ENCODE results near the gene NLGN1. TPM values are rescaled to one million over a fixed set of nuclear protein-coding genes. Genes with fewer than 3 reads are reported as not detected.

The NLGN1 gene
- total RNA-seq, 2 donors from 2014 or later: not detected

DNA sequence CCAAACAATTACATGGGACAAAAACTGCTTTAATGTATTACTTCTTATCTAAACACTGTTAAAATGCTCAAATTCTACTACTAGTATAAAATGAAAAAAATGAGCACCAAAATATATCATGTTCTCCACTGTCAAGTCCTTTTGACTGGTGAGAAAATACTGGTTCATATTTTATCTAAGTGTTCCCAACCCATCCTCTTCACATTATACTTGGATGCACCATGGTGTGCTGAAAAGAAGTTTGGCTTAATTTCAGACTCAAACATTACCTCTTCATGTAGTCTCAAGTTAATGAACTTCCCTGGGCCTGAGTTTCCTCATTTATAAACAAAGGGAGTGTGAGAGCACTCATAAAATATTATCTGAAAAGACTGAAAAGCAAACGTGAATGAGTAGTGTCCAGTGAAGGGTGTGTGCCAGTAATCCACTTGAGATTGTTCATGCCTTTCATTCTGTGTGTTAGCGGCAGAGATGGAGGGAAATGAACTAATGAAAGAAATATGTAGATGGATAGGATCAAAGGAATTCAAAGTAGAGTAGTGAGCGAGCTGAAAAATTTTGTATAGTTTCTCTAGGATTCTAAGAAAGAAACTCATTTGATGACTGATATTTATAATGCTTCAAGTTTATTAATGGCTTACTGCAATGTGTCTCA is 263.2 kb downstream of the NLGN1 start:
- H3K4me1 Mint-ChIP-seq: no peaks in the 10 kb centered on the region
- no peak overlapping the region for H3K27ac Mint-ChIP-seq
- H3K27me3 Mint-ChIP-seq: no peaks in the 10 kb centered on the region
- no peak overlapping the region for H3K4me3 Mint-ChIP-seq
- H3K36me3 Mint-ChIP-seq (ENCODE audit: low read depth): no peaks in the 10 kb centered on the region
- ATAC-seq (replicated peaks): no peak
- H3K9me3 Mint-ChIP-seq: no peaks in the 10 kb centered on the region

DNA sequence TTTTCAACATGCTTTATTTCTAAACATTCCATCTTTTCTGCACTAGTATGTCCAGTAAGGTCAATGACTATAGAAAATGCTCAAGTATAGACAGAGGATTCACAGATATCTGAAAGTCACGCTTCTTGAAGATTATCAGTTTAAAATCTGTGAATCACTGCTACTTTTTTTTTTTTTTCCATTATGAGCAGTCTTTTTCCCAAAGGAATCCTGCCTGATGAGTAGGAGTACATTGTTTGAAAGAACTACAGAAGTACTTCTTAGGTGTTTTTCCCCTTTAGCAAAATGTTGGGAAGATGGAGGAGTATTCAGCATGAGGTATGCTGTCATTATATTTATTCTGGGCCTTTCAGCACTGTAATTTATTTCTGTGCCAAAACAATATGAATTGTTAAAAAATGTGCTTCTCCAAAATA is 266.2 kb downstream of the NLGN1 start:
- no peaks in the 10 kb centered on the region for H3K27me3 Mint-ChIP-seq
- H3K9me3 Mint-ChIP-seq: no peaks in the 10 kb centered on the region
- no peak overlapping the region for H3K27ac Mint-ChIP-seq
- no peak for ATAC-seq (replicated peaks)
- H3K4me3 Mint-ChIP-seq: no peak overlapping the region
- H3K36me3 Mint-ChIP-seq (ENCODE audit: low read depth): no peaks in the 10 kb centered on the region
- H3K4me1 Mint-ChIP-seq: no peaks in the 10 kb centered on the region

DNA sequence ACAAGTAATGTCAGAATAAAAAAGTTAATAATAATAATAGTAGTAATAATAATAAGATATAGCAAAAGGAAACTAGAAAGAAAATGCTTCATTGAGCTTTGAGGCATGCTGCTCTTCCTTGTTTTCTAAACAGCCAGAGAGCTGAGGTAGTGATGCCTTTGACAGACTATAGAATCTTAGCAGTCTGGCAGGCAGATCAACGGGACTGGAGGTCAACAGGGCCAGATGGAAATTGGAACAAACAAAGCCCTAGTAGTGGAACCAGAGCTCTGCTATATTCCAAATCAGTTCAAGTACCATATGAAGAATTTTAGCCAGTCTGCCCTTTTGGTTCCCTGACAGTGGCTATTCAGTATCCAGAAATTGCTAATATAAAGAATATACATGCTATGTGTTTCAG is 278.6 kb downstream of the NLGN1 start:
- H3K4me3 Mint-ChIP-seq: no peak overlapping the region

DNA sequence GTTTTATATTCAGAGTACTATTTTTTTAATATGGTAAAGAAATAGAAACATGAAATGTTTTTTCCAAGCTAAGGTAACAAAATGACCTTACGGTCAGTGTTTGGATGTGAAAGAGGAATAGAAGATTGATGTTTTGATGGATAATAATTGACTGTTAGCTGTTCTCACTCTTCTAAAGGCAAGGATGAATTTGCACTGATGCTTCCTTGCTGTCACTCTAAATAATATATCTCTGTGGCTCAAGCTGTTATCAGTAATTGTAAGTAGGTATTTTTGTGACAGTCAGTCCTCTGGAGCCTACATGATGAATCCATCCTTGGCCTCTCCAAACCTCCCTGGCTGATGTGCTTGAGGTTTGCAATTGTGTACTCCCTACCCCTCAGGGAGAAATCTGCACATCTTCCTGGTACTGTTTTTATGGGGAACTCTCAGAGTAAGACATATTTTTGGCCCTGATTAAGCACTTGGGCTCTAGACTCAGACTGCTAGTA is 283.7 kb downstream of the NLGN1 start:
- Mint-ChIP-seq H3K9me3 (no peaks in the 10 kb centered on the region), H3K27me3 (no peaks in the 10 kb centered on the region), H3K36me3 (ENCODE audit: low read depth) (no peaks in the 10 kb centered on the region), H3K4me1 (no peaks in the 10 kb centered on the region), H3K4me3 (no peak overlapping the region), H3K27ac (no peak overlapping the region)
- no peak for ATAC-seq (replicated peaks)

More for the DNA sequence above, 278.6 kb downstream of the NLGN1 start:
- Mint-ChIP-seq H3K4me1 (no peaks in the 10 kb centered on the region), H3K9me3 (no peaks in the 10 kb centered on the region), H3K27me3 (no peaks in the 10 kb centered on the region), H3K27ac (no peak overlapping the region), H3K36me3 (ENCODE audit: low read depth) (no peaks in the 10 kb centered on the region)
- ATAC-seq (replicated peaks): no peak

DNA sequence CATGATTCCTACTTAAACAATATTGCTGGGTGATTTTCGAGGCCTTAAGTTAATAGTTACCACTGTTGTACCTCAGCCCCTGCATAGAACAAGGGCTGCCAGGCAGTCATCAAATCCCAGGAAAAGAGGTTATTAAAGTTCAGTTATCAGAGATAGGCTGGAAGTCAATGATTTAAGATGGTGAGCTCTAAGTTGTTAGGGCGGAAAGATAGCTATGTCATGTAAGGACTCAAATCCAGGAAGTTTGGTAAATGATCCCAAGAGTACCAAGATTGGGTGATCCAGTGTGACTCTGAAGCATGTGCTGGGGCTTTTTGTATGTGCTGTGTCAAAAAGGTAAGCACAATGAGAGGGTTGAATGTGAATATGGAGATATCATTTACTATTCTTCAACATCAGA is 287.9 kb downstream of the NLGN1 start:
- no peaks in the 10 kb centered on the region for H3K27me3 Mint-ChIP-seq
- no peak for ATAC-seq (replicated peaks)
- no peaks in the 10 kb centered on the region for H3K36me3 Mint-ChIP-seq (ENCODE audit: low read depth)
- H3K9me3 Mint-ChIP-seq: no peaks in the 10 kb centered on the region
- H3K4me3 Mint-ChIP-seq: no peak overlapping the region
- no peak overlapping the region for H3K27ac Mint-ChIP-seq
- H3K4me1 Mint-ChIP-seq: no peaks in the 10 kb centered on the region

DNA sequence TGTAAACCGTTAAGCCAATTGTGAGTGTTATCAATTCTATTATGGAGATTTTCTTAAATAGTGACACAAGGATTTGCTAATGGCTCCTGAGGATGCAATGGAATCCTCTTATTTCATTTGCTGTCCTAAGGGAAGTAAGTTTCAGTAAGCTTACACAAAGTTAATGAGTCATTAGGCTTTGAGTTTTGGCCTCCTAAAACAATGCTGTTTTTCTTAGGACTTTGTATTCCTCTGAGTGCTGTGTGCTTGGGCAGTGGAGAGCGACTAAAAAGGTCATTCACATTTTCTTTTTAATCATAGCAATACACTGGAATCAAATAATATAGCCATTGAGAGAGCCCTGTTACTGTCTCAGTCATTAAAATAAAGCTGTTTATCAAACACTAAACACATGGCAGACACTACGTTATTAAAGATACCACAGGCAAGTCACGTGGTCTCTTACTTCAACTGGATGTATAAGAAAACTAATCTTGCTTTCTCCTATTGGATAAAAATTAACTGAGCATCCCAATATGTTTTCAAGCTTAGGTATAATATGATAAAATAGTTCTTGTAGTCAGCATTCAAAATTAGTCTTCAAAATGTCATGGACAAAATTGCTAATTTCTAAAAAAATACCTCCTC is 290.8 kb downstream of the NLGN1 start:
- Mint-ChIP-seq H3K4me1 (no peaks in the 10 kb centered on the region), H3K9me3 (peaks cover 3% of the 10 kb centered on the region), H3K36me3 (ENCODE audit: low read depth) (no peaks in the 10 kb centered on the region), H3K4me3 (no peak overlapping the region), H3K27ac (no peak overlapping the region), H3K27me3 (no peaks in the 10 kb centered on the region)
- ATAC-seq (replicated peaks): no peak

DNA sequence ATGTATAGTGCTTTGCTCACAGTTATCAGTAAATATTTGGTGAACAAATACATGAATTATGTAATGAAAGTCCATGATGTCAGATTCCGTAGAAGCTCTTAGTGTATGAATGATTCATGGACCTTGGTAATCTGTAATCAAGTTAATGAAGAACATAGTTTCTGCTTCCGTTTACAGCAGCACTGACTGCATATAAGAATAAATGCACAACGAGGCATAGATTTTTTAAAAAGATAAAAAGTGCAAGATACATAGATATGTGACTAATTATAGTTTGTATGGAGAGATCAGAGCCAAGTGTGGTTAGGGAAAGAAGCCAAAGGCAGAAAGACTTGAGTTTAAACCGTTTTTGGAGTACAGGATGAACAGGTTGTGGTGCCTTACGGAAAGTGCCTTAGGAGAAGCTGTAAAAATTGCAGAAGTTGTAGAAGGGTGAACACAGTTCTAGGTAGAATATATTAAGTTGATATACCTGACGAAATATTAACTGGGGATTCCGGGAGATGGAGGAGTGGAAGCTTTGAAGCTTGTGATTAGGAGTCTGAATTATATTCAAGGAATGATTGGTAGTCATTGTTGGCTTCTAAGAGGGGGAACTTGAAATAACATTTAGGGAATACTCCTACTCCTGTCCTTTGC is 293.1 kb downstream of the NLGN1 start:
- no peaks in the 10 kb centered on the region for H3K27me3 Mint-ChIP-seq

DNA sequence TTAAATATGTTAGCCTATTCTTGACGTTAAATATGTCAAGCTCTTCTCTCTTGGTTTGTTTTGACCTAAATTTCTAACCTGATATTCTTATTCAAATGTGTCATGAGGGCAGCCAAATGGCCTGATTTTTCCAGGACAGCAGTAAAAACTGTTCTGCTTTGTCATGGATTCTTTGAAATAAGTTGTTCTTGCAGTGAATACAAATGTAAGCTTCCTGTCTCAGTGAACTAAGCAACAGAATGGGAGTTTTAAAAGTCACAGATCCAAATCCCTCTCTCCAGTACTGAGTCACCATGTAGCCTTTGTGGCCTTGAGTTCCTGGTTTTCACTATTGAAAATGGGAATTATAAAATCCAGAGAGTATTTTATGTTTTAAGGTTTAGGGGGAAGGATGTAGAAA is 301.8 kb downstream of the NLGN1 start:
- Mint-ChIP-seq H3K36me3 (ENCODE audit: low read depth) (no peaks in the 10 kb centered on the region), H3K4me1 (no peaks in the 10 kb centered on the region), H3K9me3 (peaks cover 5% of the 10 kb centered on the region), H3K27me3 (no peaks in the 10 kb centered on the region), H3K4me3 (no peak overlapping the region), H3K27ac (no peak overlapping the region)
- ATAC-seq (replicated peaks): no peak

More for the DNA sequence above, 293.1 kb downstream of the NLGN1 start:
- H3K4me3 Mint-ChIP-seq: no peak overlapping the region
- ATAC-seq (replicated peaks): no peak
- no peaks in the 10 kb centered on the region for H3K4me1 Mint-ChIP-seq
- H3K36me3 Mint-ChIP-seq (ENCODE audit: low read depth): no peaks in the 10 kb centered on the region
- H3K9me3 Mint-ChIP-seq: peaks cover 3% of the 10 kb centered on the region
- H3K27ac Mint-ChIP-seq: no peak overlapping the region

DNA sequence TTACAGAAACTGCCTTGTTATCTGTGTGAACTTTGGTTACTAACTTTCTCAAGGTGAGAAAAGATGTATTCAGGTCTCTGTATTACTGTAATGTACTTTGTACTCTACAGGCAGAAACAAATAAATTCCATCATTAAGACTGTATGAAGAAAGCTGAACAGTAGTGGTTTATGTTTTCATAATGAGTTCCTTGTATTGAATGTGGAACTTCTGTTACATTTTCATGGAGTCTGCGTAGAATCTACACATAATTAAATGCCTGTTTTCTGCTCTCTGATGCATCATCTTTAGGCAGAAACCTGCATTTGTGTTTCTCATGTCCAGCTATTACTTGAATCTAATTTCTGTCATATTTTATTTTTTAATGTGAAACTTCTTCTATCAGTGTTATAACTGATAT is 302.8 kb downstream of the NLGN1 start:
- Mint-ChIP-seq H3K36me3 (ENCODE audit: low read depth) (no peaks in the 10 kb centered on the region), H3K27me3 (no peaks in the 10 kb centered on the region), H3K27ac (no peak overlapping the region), H3K9me3 (peaks cover 5% of the 10 kb centered on the region), H3K4me1 (no peaks in the 10 kb centered on the region), H3K4me3 (no peak overlapping the region)
- ATAC-seq (replicated peaks): no peak

DNA sequence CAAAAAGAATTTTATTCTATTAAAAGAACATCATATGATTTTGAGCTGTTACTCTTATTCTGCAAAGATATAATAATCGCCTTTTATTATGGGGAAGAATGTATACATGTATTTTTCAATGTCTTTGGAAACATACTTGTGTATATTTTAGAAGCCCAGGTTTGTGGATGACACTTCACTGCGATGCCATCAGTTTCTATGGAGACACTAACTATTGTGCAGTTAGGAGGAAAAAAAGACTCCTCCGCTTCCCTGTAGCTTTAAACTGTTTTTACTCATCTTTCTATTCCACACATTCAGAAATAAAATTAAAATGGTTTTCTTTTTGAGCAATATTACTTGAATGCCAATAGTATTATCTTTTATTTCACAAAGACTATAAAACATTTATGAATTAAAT is 305.0 kb downstream of the NLGN1 start:
- no peak overlapping the region for H3K27ac Mint-ChIP-seq
- H3K27me3 Mint-ChIP-seq: no peaks in the 10 kb centered on the region
- H3K9me3 Mint-ChIP-seq: peaks cover 8% of the 10 kb centered on the region
- no peak for ATAC-seq (replicated peaks)
- no peaks in the 10 kb centered on the region for H3K4me1 Mint-ChIP-seq
- no peak overlapping the region for H3K4me3 Mint-ChIP-seq
- no peaks in the 10 kb centered on the region for H3K36me3 Mint-ChIP-seq (ENCODE audit: low read depth)

DNA sequence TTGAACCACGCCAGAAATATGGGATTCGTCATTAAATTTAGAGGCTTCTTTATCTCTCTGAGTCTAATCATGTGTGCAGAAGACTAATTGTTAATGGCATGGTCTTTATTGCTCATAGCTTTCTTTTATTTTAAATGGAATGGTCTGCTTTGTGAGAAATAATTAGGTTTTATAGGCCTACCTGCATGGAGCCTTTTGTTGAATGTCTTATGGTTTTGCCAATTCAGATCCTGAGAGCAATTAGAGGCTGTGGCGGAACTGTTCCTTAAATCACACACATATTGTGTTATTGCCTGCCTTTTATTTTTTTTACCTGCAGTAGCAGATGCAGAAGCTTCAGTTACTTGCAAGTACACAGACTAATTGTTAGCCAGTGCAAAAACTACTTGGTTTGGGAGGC is 306.2 kb downstream of the NLGN1 start:
- no peaks in the 10 kb centered on the region for H3K4me1 Mint-ChIP-seq
- peaks cover 8% of the 10 kb centered on the region for H3K9me3 Mint-ChIP-seq
- no peak overlapping the region for H3K27ac Mint-ChIP-seq
- no peak overlapping the region for H3K4me3 Mint-ChIP-seq
- ATAC-seq (replicated peaks): no peak
- H3K36me3 Mint-ChIP-seq (ENCODE audit: low read depth): no peaks in the 10 kb centered on the region
- no peaks in the 10 kb centered on the region for H3K27me3 Mint-ChIP-seq

DNA sequence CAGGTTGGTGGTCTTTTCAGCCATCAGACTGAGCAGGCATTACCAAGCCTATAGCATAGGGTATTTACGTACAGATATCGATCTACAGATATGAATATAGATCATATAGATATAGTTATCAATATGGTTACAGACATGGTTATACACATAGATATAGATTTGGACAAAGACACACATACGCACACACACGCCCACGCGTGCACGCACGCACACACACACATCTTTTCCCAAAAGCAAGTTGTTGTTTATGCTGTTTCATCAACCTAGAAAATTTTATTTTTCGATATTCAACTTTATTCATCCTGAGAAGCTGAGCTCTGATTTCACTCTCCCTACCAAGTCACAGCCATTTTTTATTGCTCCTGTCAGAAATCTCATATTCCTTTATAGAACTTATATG is 309.1 kb downstream of the NLGN1 start:
- no peaks in the 10 kb centered on the region for H3K36me3 Mint-ChIP-seq (ENCODE audit: low read depth)
- ATAC-seq (replicated peaks): no peak
- peaks cover 3% of the 10 kb centered on the region for H3K9me3 Mint-ChIP-seq
- no peaks in the 10 kb centered on the region for H3K4me1 Mint-ChIP-seq
- H3K27me3 Mint-ChIP-seq: no peaks in the 10 kb centered on the region
- no peak overlapping the region for H3K4me3 Mint-ChIP-seq
- no peak overlapping the region for H3K27ac Mint-ChIP-seq

DNA sequence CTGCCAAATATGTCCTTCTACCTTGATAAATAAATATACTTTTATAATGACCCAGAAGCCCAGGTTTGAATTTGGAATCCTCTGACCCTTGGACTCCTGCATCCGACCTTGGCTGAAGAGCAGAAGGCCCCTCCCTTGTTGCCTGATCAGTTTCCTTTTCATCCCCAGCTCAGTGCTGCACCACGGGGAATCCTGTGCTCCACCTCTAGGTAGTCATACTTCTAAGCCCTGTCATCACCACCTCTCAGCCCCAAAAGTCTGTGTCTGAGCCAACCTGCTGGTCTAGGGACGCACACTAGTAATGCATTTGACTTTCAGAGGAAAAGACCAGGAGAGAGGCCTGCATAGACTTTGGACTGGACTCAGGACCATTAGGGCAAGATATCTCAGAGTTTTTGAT is 310.6 kb downstream of the NLGN1 start:
- H3K36me3 Mint-ChIP-seq (ENCODE audit: low read depth): no peaks in the 10 kb centered on the region
- no peak for ATAC-seq (replicated peaks)
- H3K4me1 Mint-ChIP-seq: no peaks in the 10 kb centered on the region
- H3K4me3 Mint-ChIP-seq: no peak overlapping the region
- no peak overlapping the region for H3K27ac Mint-ChIP-seq
- no peaks in the 10 kb centered on the region for H3K27me3 Mint-ChIP-seq
- peaks cover 3% of the 10 kb centered on the region for H3K9me3 Mint-ChIP-seq

DNA sequence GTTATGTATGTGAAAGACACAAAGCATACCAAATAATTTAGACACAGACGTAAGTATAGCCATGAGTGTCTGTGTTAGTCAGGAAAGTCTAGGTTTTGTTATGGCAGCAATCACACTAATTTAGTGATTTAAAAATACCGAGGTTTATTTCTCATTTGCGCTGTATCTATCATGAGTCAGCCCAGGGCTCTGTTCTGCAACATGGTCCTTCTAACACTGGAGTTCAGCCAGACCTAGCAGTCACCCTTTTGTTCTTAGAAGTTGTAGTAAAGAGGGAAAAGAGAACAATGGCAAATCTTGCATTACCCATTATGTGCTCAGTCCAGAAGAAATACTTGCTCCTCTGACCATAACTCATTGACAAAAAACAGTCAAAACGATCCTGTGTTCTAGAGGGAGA is 311.5 kb downstream of the NLGN1 start:
- ATAC-seq (replicated peaks): no peak
- Mint-ChIP-seq H3K27ac (no peak overlapping the region), H3K4me3 (no peak overlapping the region), H3K4me1 (no peaks in the 10 kb centered on the region), H3K27me3 (no peaks in the 10 kb centered on the region), H3K36me3 (ENCODE audit: low read depth) (no peaks in the 10 kb centered on the region), H3K9me3 (peaks cover 6% of the 10 kb centered on the region)

DNA sequence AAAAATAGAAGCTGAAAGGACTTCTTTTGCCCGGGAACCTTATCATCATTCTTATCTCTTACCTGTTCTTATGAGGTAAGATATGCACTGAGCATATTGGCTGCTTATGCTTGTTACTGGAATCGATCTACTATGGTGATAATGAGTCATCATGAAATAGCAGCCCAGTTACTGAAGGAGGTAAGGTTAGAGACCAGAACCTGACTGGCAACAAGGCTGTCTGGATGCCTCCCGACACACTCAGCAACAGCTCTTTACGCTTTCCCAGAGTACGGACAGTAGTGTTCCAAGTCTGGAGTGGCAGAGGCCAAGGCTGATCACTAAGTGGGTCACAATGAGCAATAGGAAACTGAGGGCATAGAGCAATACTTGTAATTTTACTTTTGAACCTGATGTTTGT is 314.1 kb downstream of the NLGN1 start:
- no peaks in the 10 kb centered on the region for H3K4me1 Mint-ChIP-seq
- H3K36me3 Mint-ChIP-seq (ENCODE audit: low read depth): no peaks in the 10 kb centered on the region
- no peak overlapping the region for H3K4me3 Mint-ChIP-seq
- H3K27ac Mint-ChIP-seq: no peak overlapping the region
- H3K9me3 Mint-ChIP-seq: peaks cover 11% of the 10 kb centered on the region
- H3K27me3 Mint-ChIP-seq: no peaks in the 10 kb centered on the region
- no peak for ATAC-seq (replicated peaks)

Measured in activated T-helper 17 cell treated with anti-CD3 and anti-CD28 coated beads, Interleukin-2, amount 50 U/mL, for 72 hours (primary cell).